Measurements from ENCODE around the gene C14orf119.

The C14orf119 gene, protein sequence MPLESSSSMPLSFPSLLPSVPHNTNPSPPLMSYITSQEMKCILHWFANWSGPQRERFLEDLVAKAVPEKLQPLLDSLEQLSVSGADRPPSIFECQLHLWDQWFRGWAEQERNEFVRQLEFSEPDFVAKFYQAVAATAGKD

GRCh38 chr14:23095196-23096108, at the start of gene C14orf119:
Gene C14orf119, plus strand, starts transcription at chr14:23095505. Its CDS starts 2,154 bp downstream, at chr14:23097659.
- peak; percentile 98 to 99 for DNase-seq (ENCODE audit: low read depth in 2 of 2)

DNA sequence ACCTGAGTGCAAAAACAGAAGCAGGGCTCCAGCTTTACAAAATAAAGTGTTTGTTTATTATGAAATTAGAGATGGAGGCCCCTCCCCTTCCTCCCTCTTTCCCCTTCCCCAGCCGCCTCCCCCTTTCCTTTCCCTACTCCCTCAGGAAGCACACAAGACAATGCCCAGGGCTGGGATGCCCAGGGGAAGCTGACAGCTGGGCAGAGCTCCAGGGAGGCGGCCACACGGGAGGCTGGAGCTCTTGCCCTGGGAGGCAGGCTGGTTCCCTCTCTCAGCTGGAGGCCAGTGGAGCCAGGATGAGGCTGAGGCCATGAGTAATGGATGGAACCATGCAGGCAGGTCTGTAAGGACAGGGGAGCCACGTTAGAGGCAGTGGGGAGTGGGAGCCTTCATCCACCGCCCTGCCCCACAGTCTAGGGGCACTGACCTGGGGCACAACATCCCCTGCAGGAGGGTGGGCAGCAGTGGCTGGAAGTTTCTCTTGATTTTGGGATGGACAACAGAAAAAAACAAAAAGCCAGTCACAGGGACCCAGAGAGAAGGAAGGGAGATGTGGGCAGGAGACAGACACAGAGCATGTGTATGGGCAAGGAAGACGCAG, 48.2 kb upstream of the C14orf119 start:
- no peak for DNase-seq (ENCODE audit: low read depth in 2 of 2)

- no peak for DNase-seq (ENCODE audit: low read depth in 2 of 2)
Measured at GRCh38 chr14:23047751-23048693, 47.3 kb upstream of the C14orf119 start.

DNA sequence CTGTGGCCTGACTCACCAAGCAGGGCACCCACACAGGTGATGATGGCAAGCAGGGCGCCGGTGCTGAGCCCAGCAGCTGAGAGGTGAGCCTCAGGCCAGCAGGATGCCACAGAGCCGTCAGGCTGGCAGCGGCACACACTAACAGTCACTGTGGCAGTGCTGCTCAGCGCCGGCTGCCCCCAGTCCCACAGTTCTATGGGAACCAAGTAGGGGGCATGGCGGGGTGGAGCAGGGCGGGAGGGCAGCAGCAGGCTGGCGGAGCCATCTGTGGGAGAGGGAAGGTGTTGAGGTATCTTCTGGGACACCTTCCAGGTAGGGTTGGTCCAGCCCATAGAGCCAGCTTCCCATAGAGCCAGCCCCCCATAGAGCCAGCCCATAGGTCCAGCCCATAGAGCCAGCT, 46.3 kb upstream of the C14orf119 start:
- no peak for DNase-seq (ENCODE audit: low read depth in 2 of 2)

DNA sequence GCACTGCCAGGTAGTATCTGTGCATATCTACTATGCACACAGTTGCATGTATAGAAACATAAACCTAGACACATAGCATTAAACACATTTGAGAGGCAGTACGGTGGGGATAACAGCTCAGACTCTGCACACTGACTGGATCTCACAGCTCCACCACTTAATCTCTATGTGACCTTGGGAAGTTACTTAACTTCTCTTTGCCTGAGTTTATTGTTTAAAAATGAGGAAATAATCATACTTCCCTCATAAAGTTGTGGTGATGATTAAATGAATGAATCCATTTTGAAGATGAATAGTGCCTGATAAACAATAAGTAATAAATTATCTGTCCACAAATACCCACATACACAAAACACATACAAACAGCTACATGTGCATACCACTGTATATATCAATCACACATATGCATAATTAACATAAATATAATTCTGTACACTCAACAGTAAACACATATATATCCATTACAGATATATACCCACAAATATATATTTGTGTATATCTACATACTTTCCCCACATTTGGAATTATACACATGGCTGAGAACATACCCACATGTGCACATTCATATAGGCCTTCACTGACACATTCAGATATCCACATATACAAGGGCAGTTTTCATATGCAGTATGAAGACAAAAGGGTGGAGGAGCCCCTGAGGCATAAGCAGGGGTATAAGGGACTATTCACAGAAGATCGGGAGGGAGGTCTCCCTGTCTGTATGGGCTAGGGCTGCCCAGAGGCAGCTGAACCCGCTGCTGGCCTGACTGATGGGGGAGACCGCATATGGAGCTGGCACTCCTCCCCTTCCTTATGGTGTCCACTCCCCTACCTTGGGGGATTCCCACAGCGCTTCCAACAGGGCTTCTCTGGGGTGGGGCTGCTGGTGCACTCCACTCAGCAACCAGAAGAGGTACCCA, 43.9 kb upstream of the C14orf119 start:
- no peak for DNase-seq (ENCODE audit: low read depth in 2 of 2)

- no peak for DNase-seq (ENCODE audit: low read depth in 2 of 2)
Measured at GRCh38 chr14:23052182-23052623, 43.1 kb upstream of the C14orf119 start.

DNA sequence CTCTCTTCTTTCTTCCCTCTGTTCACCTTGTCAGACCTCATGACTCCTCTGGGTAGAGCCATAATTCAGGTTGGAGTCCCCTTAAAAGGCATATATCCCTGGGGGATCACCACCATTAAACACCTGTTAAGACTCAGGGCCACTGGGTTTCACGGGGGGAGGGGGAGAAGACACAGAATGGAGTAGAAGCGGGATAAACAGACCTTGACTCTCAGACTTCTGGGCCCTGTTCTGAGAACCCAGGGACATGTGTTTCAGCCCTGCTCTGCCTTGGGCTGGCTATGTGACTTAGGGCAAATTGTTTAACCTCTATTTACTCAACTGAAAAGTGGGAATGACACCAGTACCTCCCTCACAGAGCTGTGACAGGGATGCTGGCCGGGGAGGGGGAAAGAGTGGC, 42.6 kb upstream of the C14orf119 start:
- DNase-seq (ENCODE audit: low read depth in 2 of 2) = no peak

DNA sequence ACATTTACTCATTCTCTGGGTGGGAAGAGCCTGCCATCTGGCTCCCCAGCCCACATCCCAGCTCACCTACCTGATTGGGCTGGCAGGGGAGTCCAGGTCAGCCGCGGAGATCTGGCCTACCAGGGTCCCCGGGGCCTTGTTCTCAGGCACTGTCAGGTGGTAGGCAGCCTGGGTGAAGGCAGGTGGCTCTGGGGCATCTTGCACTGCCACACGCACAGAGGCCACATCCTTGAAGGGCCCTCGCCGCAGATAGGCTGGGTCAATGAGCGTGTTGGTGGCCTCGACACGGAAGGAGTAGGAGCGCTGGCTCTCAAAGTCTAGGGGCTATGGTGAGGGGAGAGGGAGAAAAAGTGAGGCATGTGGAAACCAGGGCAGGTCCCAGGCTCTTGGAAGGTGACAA, 41.9 kb upstream of the C14orf119 start:
- DNase-seq (ENCODE audit: low read depth in 2 of 2) = no peak

- no peak for DNase-seq (ENCODE audit: low read depth in 2 of 2)
Measured at GRCh38 chr14:23054000-23054811, 41.1 kb upstream of the C14orf119 start.

- DNase-seq (ENCODE audit: low read depth in 2 of 2) = no peak
Measured at GRCh38 chr14:23055147-23055550, 40.2 kb upstream of the C14orf119 start.

- no peak for DNase-seq (ENCODE audit: low read depth in 2 of 2)
Measured at GRCh38 chr14:23055621-23056144, 39.6 kb upstream of the C14orf119 start.

DNA sequence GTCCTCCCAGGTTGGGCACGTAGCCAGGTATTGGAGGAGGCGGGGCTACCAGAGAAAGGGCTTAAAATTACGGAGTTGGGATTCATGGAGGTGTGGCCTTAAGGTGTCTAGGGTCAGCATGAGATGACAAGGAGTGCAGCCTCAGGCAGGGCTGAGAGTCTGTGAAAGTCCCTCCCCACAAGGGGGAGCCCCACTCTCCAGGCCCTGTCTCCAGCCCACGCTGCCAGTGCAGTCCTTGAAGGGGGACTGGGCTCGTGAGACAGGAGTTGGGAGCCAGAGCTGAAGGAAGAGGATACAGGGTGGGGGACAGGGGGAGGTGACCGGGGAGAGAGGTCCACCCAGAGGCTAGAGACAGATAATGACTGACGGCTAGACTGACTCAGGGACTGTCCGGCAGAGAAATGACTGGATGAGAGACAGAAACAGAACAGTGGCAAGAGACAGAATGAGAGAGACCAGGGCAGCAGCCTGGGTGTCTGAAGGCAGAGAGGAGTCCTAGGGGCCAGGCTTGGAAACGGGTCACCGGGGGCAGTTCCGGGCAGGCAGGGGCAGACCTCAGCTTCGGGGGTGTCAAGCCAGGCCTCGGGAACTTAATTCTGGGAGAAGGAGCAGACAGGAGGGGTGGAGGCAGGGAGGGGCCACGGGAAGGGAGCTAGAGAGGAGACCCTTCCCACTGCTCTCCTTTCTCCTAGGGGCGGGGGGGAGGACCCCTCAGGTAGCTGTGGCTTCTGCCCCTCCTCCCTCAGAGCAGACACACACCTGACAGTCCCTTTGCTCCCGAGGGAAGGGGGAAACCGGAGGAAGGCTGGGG, 39.0 kb upstream of the C14orf119 start:
- DNase-seq (ENCODE audit: low read depth in 2 of 2) = peak in 1 of 2 donors; percentile 57

DNA sequence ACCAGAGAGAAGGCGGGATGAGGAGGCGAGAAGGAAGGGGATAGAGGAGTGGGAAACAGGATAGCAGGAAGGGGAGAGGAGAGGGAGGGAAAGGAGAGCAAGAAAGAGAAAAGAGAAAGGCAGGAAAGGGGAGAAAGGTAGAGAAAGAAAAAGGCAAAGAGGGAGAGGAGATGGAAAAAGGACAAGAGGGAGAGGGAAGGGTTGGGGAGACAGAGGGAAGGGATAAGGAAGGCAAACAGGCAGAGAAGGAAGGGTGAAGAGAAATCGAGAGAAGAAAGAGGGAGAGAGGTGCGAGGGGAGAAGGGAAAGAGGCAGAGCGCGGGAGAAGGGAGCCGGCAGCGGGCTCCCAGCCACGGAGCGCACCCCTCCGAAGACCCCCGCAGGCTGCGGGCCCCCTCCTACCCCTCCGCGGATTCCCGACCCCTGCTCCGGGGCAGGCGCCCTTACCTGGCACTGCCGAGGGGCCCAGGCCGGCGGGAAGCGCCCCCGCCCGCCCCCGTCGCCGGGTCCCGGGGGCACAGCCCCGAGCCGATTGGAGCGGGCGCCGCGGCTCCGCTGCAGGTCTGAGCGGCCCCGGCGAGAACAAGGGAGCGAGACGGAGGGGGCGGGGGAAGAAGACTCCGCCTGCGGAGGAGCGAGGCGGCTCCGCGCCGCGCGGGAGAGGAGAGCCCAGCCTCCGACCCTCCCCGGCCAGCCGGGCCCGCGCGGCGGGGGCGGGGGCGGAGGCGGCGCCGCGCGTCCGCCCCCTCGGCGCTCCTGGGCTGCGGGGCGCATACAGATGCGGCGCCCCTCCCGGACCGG, 38.1 kb upstream of the C14orf119 start, which contains the start of gene CDH24:
Gene CDH24, minus strand, starts transcription at position 565 of the 801 bp plus-strand sequence. CDS start 1,787 bp downstream, outside the sequence.
- peak in 1 of 2 donors; percentile 48 for DNase-seq (ENCODE audit: low read depth in 2 of 2)

- DNase-seq (ENCODE audit: low read depth in 2 of 2) = peak; percentile 68 to 71
Measured at GRCh38 chr14:23057757-23058653, 37.3 kb upstream of the C14orf119 start.

- no peak for DNase-seq (ENCODE audit: low read depth in 2 of 2)
Measured at GRCh38 chr14:23058654-23059504, 36.4 kb upstream of the C14orf119 start.

All from activated CD8-positive, alpha-beta memory T cell treated with anti-CD3 and anti-CD28 coated beads for 4 hours (primary cell).